ENCODE data around the gene WASL. TPM values are rescaled to one million over a fixed set of nuclear protein-coding genes. Genes with fewer than 3 reads are reported as not detected.

Gene WASL
- total RNA-seq, 3 donors from 2014 or later (not counting 1 experiment from before 2014, with no cell fraction given) = 9.6 to 12.1 (median 10.6) TPM

GRCh38 chr7:123660514-123661354, 88.1 kb downstream of the WASL start:
- H3K36me3 ChIP-seq (ENCODE audit: control insufficient read depth, insufficient read depth, low read length) = no peaks in the 10 kb centered on the region
- WGBS (ENCODE audit: insufficient coverage) = 78% methylated on average over 8 of the region's 8 CpGs
- no peaks in the 10 kb centered on the region for H3K27me3 ChIP-seq (ENCODE audit: control insufficient read depth, insufficient read depth, low read length)
- no peak overlapping the region for H3K4me3 ChIP-seq (ENCODE audit: low read length)
- DNase-seq (no peak), ATAC-seq (no peak)
- H3K4me1 Mint-ChIP-seq = no peaks in the 10 kb centered on the region
- no peaks in the 10 kb centered on the region for H3K9me3 Mint-ChIP-seq
- H3K4me1 ChIP-seq (ENCODE audit: control insufficient read depth, insufficient read depth, low read length) = no peaks in the 10 kb centered on the region
- H3K27ac Mint-ChIP-seq = no peak overlapping the region
- no peak for TF ChIP-seq CTCF (IDR thresholded peaks at IDR 0.05)
- peaks cover 9 to 47% of the 10 kb centered on the region in 2 donors for H3K27me3 Mint-ChIP-seq (ENCODE audit: low read depth in 2 of 2)
- H3K36me3 Mint-ChIP-seq = no peaks in the 10 kb centered on the region
- intact Hi-C loops (cut with micrococcal nuclease) = no loop called here
- H3K4me3 Mint-ChIP-seq = no peak overlapping the region
- no peak overlapping the region for H3K27ac ChIP-seq (ENCODE audit: low read length)
- no peaks in the 10 kb centered on the region for H3K9me3 ChIP-seq (ENCODE audit: control insufficient read depth, insufficient read depth, low read length)

GRCh38 chr7:123658023-123658422, 90.8 kb downstream of the WASL start:
- H3K27me3 ChIP-seq (ENCODE audit: control insufficient read depth, insufficient read depth, low read length) = no peaks in the 10 kb centered on the region
- Mint-ChIP-seq H3K27ac (no peak overlapping the region), H3K4me3 (no peak overlapping the region), H3K27me3 (ENCODE audit: low read depth in 2 of 2) (peaks cover 7 to 40% of the 10 kb centered on the region in 2 donors), H3K9me3 (no peaks in the 10 kb centered on the region), H3K36me3 (no peaks in the 10 kb centered on the region), H3K4me1 (no peaks in the 10 kb centered on the region)
- no peaks in the 10 kb centered on the region for H3K4me1 ChIP-seq (ENCODE audit: control insufficient read depth, insufficient read depth, low read length)
- 94% methylated on average over 5 of the region's 6 CpGs for WGBS (ENCODE audit: insufficient coverage)
- H3K36me3 ChIP-seq (ENCODE audit: control insufficient read depth, insufficient read depth, low read length) = no peaks in the 10 kb centered on the region
- H3K27ac ChIP-seq (ENCODE audit: low read length) = no peak overlapping the region
- intact Hi-C loops (cut with micrococcal nuclease) = no loop called here
- TF ChIP-seq CTCF (IDR thresholded peaks at IDR 0.05) = no peak
- no peak overlapping the region for H3K4me3 ChIP-seq (ENCODE audit: low read length)
- ATAC-seq = no peak
- no peaks in the 10 kb centered on the region for H3K9me3 ChIP-seq (ENCODE audit: control insufficient read depth, insufficient read depth, low read length)
- no peak for DNase-seq

GRCh38 chr7:123657304-123657685, 91.5 kb downstream of the WASL start:
- Mint-ChIP-seq H3K4me3 (no peak overlapping the region), H3K27ac (no peak overlapping the region), H3K9me3 (no peaks in the 10 kb centered on the region), H3K36me3 (no peaks in the 10 kb centered on the region), H3K27me3 (ENCODE audit: low read depth in 2 of 2) (peaks cover 7 to 37% of the 10 kb centered on the region in 2 donors), H3K4me1 (no peaks in the 10 kb centered on the region)
- H3K4me3 ChIP-seq (ENCODE audit: low read length) = no peak overlapping the region
- H3K9me3 ChIP-seq (ENCODE audit: control insufficient read depth, insufficient read depth, low read length) = no peaks in the 10 kb centered on the region
- H3K4me1 ChIP-seq (ENCODE audit: control insufficient read depth, insufficient read depth, low read length) = no peaks in the 10 kb centered on the region
- H3K27ac ChIP-seq (ENCODE audit: low read length) = no peak overlapping the region
- ATAC-seq (no peak), DNase-seq (no peak)
- intact Hi-C loops (cut with micrococcal nuclease) = no loop called here
- H3K27me3 ChIP-seq (ENCODE audit: control insufficient read depth, insufficient read depth, low read length) = no peaks in the 10 kb centered on the region
- WGBS (ENCODE audit: insufficient coverage) = 89% methylated on average over 1 of the region's 1 CpG
- TF ChIP-seq CTCF (IDR thresholded peaks at IDR 0.05) = no peak
- no peaks in the 10 kb centered on the region for H3K36me3 ChIP-seq (ENCODE audit: control insufficient read depth, insufficient read depth, low read length)

Measured in natural killer cell (primary cell).